Hepatocyte (in vitro differentiated cells): ENCODE results near the gene CENPP. TPM values are rescaled to one million over a fixed set of nuclear protein-coding genes. Genes with fewer than 3 reads are reported as not detected.

Experiments
- DNase-seq: peaks from one replicate; pipeline ENCODE4 v3.0.0-alpha.2; 2016; ENCODE audit warnings: low spot score
- H2AFZ ChIP-seq: fragments of 200-600 bp; sonication (generic); 2 replicates; pipeline ENCODE4 v1.6.0; 2016; ENCODE audit warnings: antibody characterized with exemption, mild to moderate bottlenecking
- H3K27ac ChIP-seq: fragments of 200-600 bp; sonication (generic); 2 replicates; pipeline ENCODE4 v1.5.1; 2016; ENCODE audit warnings: mild to moderate bottlenecking
- H3K27me3 ChIP-seq: fragments of 200-600 bp; sonication (generic); 2 replicates; pipeline ENCODE4 v1.6.1; 2016
- H3K36me3 ChIP-seq: fragments of 200-600 bp; sonication (generic); replicated peaks from 2 replicates; pipeline ENCODE4 v1.5.1; 2016; ENCODE audit warnings: low read depth; ENCODE audit not compliant: insufficient read depth
- H3K4me1 ChIP-seq: fragments of 200-600 bp; sonication (generic); 2 replicates; pipeline ENCODE4 v1.5.1; 2016; ENCODE audit warnings: mild to moderate bottlenecking, moderate library complexity; ENCODE audit not compliant: insufficient read depth
- H3K4me2 ChIP-seq: fragments of 200-600 bp; sonication (generic); 2 replicates; pipeline ENCODE4 v1.6.0; 2016
- H3K4me3 ChIP-seq: fragments of 200-600 bp; sonication (generic); 2 replicates; pipeline ENCODE4 v1.5.1; 2016; ENCODE audit warnings: mild to moderate bottlenecking
- H3K79me2 ChIP-seq: fragments of 200-600 bp; sonication (generic); 2 replicates; pipeline ENCODE4 v1.6.0; 2017; ENCODE audit warnings: mild to moderate bottlenecking
- H3K9me2 ChIP-seq: fragments of 200-600 bp; sonication (generic); replicated peaks from 2 replicates; pipeline ENCODE4 v1.6.0; 2017; ENCODE audit warnings: mild to moderate bottlenecking; ENCODE audit not compliant: insufficient read depth
- H3K9me3 ChIP-seq: fragments of 200-600 bp; sonication (generic); 2 replicates; pipeline ENCODE4 v1.5.1; 2016; ENCODE audit warnings: low read depth, mild to moderate bottlenecking
- H4K20me1 ChIP-seq: fragments of 200-600 bp; sonication (generic); 2 replicates; pipeline ENCODE4 v1.6.0; 2016; ENCODE audit warnings: mild to moderate bottlenecking; ENCODE audit not compliant: insufficient read depth, poor library complexity, severe bottlenecking
- EZH2 ChIP-seq: fragments of 200-600 bp; sonication (generic); IDR thresholded peaks from 2 replicates; pipeline ENCODE4 v1.6.1; 2016; ENCODE audit warnings: antibody characterized with exemption, mild to moderate bottlenecking, borderline replicate concordance
- EZH2phosphoT487 ChIP-seq: fragments of 200-600 bp; sonication (generic); IDR thresholded peaks from one replicate; pipeline ENCODE4 v1.6.1; 2018; ENCODE audit warnings: antibody characterized with exemption, mild to moderate bottlenecking, low read depth, moderate library complexity; ENCODE audit not compliant: unreplicated experiment, severe bottlenecking
- WGBS: methylation state at CpG from one replicate; pipeline ENCODE4 v1.1.6; 2016; ENCODE audit warnings: low lambda C conversion rate; ENCODE audit errors: missing lambda C conversion rate; 5-methylcytosine and 5-hydroxymethylcytosine counted together
- polyA plus RNA-seq: library from polyadenylated mRNA; unstranded; fragments of >200 nt; fragmentation: Nextera tagmentation; extraction: Ambion mirVana; gene quantifications from 2 replicates; pipeline ENCODE4 v1.2.1, GENCODE V29; 2016
- total RNA-seq: library from RNA; depleted of rRNA; stranded (reverse); fragments of >200 nt; gene quantifications from 2 replicates; pipeline ENCODE4 v1.2.3, GENCODE V29; 2014
- TF ChIP-seq, protein P1 (sequence below): fragments of 200-600 bp; sonication (generic); IDR thresholded peaks from 2 replicates; pipeline ENCODE4 v1.5.1; 2016; ENCODE audit warnings: antibody characterized with exemption, mild to moderate bottlenecking; ENCODE audit not compliant: poor library complexity

CENPP gene
- total and polyA plus RNA-seq, 2 experiments from 2014 or later, result 5.1 to 5.9 TPM

DNA sequence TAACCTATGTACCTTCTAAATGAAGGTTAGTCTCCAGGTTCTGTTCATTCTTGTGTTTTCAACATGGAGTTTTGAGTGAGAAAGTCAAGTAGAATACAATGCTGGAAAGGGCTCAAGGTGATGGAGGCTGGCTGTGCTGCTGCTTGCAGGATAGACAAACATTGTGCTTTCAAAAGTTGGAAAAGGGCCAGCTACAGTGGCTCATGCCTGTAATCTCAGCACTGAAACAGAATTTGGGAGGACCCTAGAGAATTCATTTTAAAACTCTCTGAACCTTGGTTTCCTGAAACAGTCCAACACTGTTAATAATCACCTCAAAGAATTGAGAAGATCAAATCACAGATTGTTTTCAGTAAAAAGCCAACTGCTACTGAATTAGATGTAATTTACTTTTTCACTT lies 16.9 kb upstream of the CENPP start:
- H3K27ac ChIP-seq, result no peak overlapping the region
- H3K4me1 ChIP-seq, result no peaks in the 10 kb centered on the region
- no peak overlapping the region for H3K4me2 ChIP-seq
- no peaks in the 10 kb centered on the region for H3K27me3 ChIP-seq
- no peaks in the 10 kb centered on the region for H3K9me2 ChIP-seq
- no peak overlapping the region for H3K4me3 ChIP-seq
- H3K36me3 ChIP-seq, result no peaks in the 10 kb centered on the region
- DNase-seq, result peak; percentile 7
- H2AFZ ChIP-seq, result no peak overlapping the region
- H4K20me1 ChIP-seq, result no peaks in the 10 kb centered on the region
- peaks cover 2% of the 10 kb centered on the region for H3K79me2 ChIP-seq
- H3K9me3 ChIP-seq, result no peaks in the 10 kb centered on the region
- TF ChIP-seq EZH2 (no peak), EZH2phosphoT487 (no peak)
- TF ChIP-seq, protein P1, sequence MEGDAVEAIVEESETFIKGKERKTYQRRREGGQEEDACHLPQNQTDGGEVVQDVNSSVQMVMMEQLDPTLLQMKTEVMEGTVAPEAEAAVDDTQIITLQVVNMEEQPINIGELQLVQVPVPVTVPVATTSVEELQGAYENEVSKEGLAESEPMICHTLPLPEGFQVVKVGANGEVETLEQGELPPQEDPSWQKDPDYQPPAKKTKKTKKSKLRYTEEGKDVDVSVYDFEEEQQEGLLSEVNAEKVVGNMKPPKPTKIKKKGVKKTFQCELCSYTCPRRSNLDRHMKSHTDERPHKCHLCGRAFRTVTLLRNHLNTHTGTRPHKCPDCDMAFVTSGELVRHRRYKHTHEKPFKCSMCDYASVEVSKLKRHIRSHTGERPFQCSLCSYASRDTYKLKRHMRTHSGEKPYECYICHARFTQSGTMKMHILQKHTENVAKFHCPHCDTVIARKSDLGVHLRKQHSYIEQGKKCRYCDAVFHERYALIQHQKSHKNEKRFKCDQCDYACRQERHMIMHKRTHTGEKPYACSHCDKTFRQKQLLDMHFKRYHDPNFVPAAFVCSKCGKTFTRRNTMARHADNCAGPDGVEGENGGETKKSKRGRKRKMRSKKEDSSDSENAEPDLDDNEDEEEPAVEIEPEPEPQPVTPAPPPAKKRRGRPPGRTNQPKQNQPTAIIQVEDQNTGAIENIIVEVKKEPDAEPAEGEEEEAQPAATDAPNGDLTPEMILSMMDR, result no peak

DNA sequence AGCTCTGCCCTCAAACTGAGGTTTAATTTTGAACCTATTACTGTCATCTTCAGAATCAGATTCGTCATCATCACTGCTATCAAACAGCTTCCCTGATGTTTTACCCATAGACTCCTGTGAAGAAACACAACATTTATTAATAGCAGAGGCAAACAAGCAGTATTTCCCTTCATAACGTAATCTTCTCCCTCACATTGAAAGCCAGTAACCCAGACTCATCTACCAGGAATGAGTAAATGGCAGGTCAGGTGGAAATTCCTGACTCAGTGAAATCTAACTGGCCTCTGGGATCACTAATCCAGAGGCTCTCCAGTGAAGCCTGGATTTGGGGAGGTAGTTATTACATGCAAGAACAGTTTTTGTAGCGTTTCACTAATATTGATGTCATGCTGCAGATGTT lies 15.2 kb upstream of the CENPP start:
- no peaks in the 10 kb centered on the region for H3K27me3 ChIP-seq
- no peak overlapping the region for H3K27ac ChIP-seq
- H3K36me3 ChIP-seq, result no peaks in the 10 kb centered on the region
- WGBS, result 92% methylated on average over 3 of the region's 3 CpGs
- no peak overlapping the region for H2AFZ ChIP-seq
- H4K20me1 ChIP-seq, result no peaks in the 10 kb centered on the region
- H3K9me2 ChIP-seq, result no peaks in the 10 kb centered on the region
- no peaks in the 10 kb centered on the region for H3K4me1 ChIP-seq
- H3K79me2 ChIP-seq, result peaks cover 2% of the 10 kb centered on the region
- H3K4me3 ChIP-seq, result no peak overlapping the region
- H3K4me2 ChIP-seq, result no peak overlapping the region
- H3K9me3 ChIP-seq, result no peaks in the 10 kb centered on the region
- TF ChIP-seq EZH2phosphoT487 (no peak), EZH2 (no peak)
- TF ChIP-seq, protein P1, result no peak
- DNase-seq, result no peak

DNA sequence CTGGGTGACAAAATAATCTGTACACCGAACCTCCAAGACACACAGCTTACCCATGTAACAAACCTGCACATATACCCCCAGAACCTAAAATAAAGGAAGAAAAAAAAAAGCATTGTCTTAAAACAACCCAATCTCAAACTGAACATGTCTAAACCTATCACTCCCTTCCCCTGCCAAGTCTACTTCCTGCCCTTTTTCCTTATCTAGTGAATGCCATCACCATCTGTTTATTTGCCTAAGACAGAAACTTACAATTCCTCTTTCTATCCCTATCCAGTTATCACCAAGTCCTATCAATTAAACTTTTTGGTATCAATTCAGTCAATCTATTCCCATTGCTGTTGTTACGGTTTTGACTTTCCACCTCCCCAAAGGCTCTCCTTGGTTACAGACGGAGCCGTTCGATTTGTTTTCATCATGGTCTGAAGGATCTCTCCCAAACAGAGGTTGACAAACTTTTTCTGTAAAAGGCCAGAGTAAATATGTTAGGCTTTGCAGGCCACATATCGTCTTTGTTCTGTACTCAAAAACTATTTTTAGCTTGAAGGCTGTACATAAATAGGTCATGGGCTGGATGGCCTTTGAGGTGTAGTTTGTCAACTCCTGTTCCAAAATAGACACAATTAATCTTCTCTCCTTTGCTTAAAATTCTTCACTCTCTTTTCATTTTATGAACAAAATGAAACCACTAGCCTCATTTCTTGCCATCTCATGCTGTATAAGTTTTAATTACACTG lies 12.7 kb upstream of the CENPP start:
- Histone ChIP-seq H4K20me1 (no peaks in the 10 kb centered on the region), H3K4me2 (no peak overlapping the region), H3K4me1 (no peaks in the 10 kb centered on the region), H3K36me3 (no peaks in the 10 kb centered on the region), H3K9me2 (no peaks in the 10 kb centered on the region), H3K9me3 (no peaks in the 10 kb centered on the region), H3K4me3 (no peak overlapping the region), H3K79me2 (peaks cover 2% of the 10 kb centered on the region), H3K27ac (no peak overlapping the region), H2AFZ (no peak overlapping the region), H3K27me3 (no peaks in the 10 kb centered on the region)
- TF ChIP-seq EZH2phosphoT487, result no peak
- TF ChIP-seq EZH2, result no peak
- TF ChIP-seq, protein P1, result no peak
- 91% methylated on average over 6 of the region's 6 CpGs for WGBS
- DNase-seq, result no peak

DNA sequence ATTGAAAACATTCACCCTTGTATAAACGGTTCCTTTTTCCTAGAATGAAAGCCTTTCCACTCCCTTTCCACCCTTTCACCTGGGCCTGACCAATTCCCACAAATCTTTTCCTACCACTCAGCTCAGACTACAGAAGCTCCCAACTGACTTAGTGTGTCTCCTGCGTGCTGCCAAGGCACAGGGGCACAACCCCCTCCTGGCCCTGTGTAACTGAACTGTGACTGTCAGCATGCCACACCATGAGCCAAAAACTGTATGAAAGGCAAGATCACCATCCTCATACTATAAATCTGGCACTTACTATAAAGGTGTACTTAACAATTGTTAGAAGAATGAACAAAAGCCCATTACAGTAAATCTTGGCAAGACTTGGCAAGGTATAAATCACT lies 12.1 kb upstream of the CENPP start:
- WGBS, result 89% methylated on average over 2 of the region's 2 CpGs
- Histone ChIP-seq H4K20me1 (no peaks in the 10 kb centered on the region), H3K9me3 (no peaks in the 10 kb centered on the region), H3K4me1 (no peaks in the 10 kb centered on the region), H3K4me2 (no peak overlapping the region), H3K27ac (no peak overlapping the region), H3K79me2 (peaks cover 2% of the 10 kb centered on the region), H3K4me3 (no peak overlapping the region), H3K27me3 (no peaks in the 10 kb centered on the region), H3K9me2 (no peaks in the 10 kb centered on the region), H3K36me3 (peaks cover 3% of the 10 kb centered on the region), H2AFZ (no peak overlapping the region)
- DNase-seq, result no peak
- TF ChIP-seq EZH2, result no peak
- no peak for TF ChIP-seq EZH2phosphoT487
- TF ChIP-seq, protein P1, result no peak
